ENCODE data around the gene CLASP1. TPM values are rescaled to one million over a fixed set of nuclear protein-coding genes. Genes with fewer than 3 reads are reported as not detected.

Gene CLASP1
- total RNA-seq, 1 experiment from 2014 or later, result 45.9 TPM

DNA sequence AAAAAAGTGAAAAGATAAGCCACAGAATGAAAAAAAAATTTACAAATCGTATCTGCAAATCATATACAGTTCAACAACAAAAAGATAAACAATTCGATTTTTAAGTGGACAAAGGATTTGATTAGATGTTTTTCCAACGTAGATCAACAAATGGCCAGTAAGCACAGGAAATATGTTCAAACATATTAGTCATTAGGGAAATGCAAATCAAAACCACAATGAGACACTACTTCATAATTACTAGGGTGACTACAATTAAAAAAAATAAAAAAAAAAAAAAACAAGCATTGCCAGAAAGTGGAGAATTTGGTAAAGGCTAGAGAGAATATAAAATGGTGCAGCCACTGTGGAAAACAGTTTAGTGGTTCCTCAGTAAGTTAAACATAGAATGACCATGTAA is 156.9 kb downstream of the CLASP1 start:
- H3K36me3 Mint-ChIP-seq (ENCODE audit: insufficient read depth in 1 of 3, low read depth in 3 of 3), result peaks cover 0 to 5% (median 0%) of the 10 kb centered on the region in 3 experiments; a peak in 2 of 7 replicates
- Histone ChIP-seq H2BK20ac (ENCODE audit: low read depth, low read length, poor library complexity, severe bottlenecking) (no peak overlapping the region), H3K56ac (ENCODE audit: insufficient read length, low read depth, low read length) (no peak overlapping the region), H2BK120ac (ENCODE audit: low read depth, low read length, poor library complexity, severe bottlenecking) (no peak overlapping the region), H3K23ac (ENCODE audit: insufficient read length, low read depth, low read length) (no peak overlapping the region), H3K23me2 (ENCODE audit: insufficient read length, low read depth, low read length, poor library complexity, severe bottlenecking) (no peaks in the 10 kb centered on the region), H3K4me1 (ENCODE audit: insufficient read depth, low read length) (peaks cover 2% of the 10 kb centered on the region; the same call in 1 of the 2 replicates), H3K9ac (ENCODE audit: extremely low read depth, insufficient read length, low read length) (no peak overlapping the region), H3K27ac (ENCODE audit: insufficient read length, low read depth, low read length) (no peak overlapping the region), H2BK15ac (ENCODE audit: low read depth, low read length) (no peak overlapping the region), H2AK5ac (ENCODE audit: insufficient read length, low read length) (no peak overlapping the region), H3K14ac (ENCODE audit: insufficient read depth, low read length) (no peak overlapping the region), H4K20me1 (ENCODE audit: control insufficient read depth, insufficient read depth, insufficient read length) (no peaks in the 10 kb centered on the region), H3K4ac (ENCODE audit: low read depth, low read length) (no peak overlapping the region), H3T11ph (ENCODE audit: low read length) (no peak overlapping the region), H4K91ac (ENCODE audit: insufficient read length, low read depth, low read length) (no peak overlapping the region), H2AFZ (ENCODE audit: low read length) (no peak overlapping the region), H3K9me3 (ENCODE audit: control insufficient read depth, low read depth, low read length) (no peaks in the 10 kb centered on the region), H3K79me2 (ENCODE audit: insufficient read depth, low read length) (peaks cover 2% of the 10 kb centered on the region), H2BK12ac (ENCODE audit: insufficient read length, low read depth, low read length) (no peak overlapping the region), H3K4me2 (ENCODE audit: insufficient read depth, insufficient read length, low read length) (no peak overlapping the region), H3K27me3 (ENCODE audit: insufficient read depth, low read length) (no peaks in the 10 kb centered on the region), H4K8ac (replicated peaks; ENCODE audit: insufficient read length, low read depth, low read length) (no peak overlapping the region), H2BK5ac (ENCODE audit: insufficient read length, low read length) (no peak overlapping the region), H4K5ac (ENCODE audit: insufficient read length, low read depth, low read length) (no peak overlapping the region), H3K18ac (ENCODE audit: insufficient read length, low read depth, low read length) (no peak overlapping the region), H3K79me1 (ENCODE audit: insufficient read depth, low read depth, low read length, poor library complexity, severe bottlenecking) (no peaks in the 10 kb centered on the region)
- H3K4me3 Mint-ChIP-seq, result no peak overlapping the region
- no peaks in the 10 kb centered on the region for H3K9me3 Mint-ChIP-seq
- peaks cover 19 to 22% of the 10 kb centered on the region in 2 experiments for H3K4me1 Mint-ChIP-seq
- DNase-seq, result no peak
- TF ChIP-seq, protein P1, sequence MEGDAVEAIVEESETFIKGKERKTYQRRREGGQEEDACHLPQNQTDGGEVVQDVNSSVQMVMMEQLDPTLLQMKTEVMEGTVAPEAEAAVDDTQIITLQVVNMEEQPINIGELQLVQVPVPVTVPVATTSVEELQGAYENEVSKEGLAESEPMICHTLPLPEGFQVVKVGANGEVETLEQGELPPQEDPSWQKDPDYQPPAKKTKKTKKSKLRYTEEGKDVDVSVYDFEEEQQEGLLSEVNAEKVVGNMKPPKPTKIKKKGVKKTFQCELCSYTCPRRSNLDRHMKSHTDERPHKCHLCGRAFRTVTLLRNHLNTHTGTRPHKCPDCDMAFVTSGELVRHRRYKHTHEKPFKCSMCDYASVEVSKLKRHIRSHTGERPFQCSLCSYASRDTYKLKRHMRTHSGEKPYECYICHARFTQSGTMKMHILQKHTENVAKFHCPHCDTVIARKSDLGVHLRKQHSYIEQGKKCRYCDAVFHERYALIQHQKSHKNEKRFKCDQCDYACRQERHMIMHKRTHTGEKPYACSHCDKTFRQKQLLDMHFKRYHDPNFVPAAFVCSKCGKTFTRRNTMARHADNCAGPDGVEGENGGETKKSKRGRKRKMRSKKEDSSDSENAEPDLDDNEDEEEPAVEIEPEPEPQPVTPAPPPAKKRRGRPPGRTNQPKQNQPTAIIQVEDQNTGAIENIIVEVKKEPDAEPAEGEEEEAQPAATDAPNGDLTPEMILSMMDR (conservative IDR thresholded peaks at IDR 0.05), result no peak
- no peak overlapping the region for H3K27ac Mint-ChIP-seq
- WGBS (ENCODE audit: extremely low coverage, insufficient read length, low lambda C conversion rate), result no CpG with 5 or more reads among the region's 3 CpGs
- no peaks in the 10 kb centered on the region for H3K27me3 Mint-ChIP-seq (ENCODE audit: low read depth)

All from H9 (cell line).